ENCODE measurements around the gene PDE2A.

Gene PDE2A

DNA sequence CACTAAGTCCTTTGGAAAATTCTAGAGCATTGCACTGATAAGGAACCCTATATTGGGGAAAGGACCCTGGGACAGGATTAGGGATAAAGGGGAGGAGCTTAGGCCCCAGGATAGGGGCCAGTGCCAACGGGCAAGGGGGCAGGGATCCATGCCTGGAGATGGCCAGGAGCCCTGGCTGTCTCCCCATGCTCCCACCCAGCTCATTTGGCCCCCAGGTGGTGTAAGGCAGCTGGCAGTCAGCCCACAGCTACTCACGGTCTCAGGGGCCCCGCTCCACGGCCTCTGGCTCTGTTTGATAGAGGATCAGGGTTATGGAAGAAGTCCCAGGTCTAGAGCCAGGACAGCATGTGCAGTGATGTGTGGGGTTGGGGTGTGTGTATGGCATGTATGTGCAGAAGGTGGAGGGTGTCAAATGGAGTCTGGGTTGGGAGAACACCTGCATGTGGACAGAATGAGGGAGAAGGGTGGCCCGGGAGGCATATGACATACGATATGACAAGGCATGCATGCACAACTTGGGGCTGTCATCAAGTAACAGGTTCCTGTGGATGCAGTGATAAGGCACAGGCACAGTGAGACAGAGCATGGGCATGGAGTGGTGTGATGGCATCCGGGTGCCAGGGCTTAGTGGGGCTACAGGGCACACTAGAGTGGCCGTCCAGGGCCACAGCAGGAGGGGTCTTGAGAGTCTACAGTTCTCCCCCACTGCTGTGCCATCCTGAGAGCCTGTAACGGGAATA is 18.4 kb upstream of the PDE2A start:
- Mint-ChIP-seq H3K9me3 (no peaks in the 10 kb centered on the region), H3K27me3 (ENCODE audit: low read depth) (no peaks in the 10 kb centered on the region), H3K27ac (no peak overlapping the region), H3K36me3 (ENCODE audit: low read depth) (peaks cover 51% of the 10 kb centered on the region), H3K4me3 (no peak overlapping the region), H3K4me1 (peaks cover 4% of the 10 kb centered on the region)
- TF ChIP-seq, protein P1, sequence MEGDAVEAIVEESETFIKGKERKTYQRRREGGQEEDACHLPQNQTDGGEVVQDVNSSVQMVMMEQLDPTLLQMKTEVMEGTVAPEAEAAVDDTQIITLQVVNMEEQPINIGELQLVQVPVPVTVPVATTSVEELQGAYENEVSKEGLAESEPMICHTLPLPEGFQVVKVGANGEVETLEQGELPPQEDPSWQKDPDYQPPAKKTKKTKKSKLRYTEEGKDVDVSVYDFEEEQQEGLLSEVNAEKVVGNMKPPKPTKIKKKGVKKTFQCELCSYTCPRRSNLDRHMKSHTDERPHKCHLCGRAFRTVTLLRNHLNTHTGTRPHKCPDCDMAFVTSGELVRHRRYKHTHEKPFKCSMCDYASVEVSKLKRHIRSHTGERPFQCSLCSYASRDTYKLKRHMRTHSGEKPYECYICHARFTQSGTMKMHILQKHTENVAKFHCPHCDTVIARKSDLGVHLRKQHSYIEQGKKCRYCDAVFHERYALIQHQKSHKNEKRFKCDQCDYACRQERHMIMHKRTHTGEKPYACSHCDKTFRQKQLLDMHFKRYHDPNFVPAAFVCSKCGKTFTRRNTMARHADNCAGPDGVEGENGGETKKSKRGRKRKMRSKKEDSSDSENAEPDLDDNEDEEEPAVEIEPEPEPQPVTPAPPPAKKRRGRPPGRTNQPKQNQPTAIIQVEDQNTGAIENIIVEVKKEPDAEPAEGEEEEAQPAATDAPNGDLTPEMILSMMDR (IDR thresholded peaks at IDR 0.05; ENCODE audit: unreplicated experiment in 3 of 3), result no peak

DNA sequence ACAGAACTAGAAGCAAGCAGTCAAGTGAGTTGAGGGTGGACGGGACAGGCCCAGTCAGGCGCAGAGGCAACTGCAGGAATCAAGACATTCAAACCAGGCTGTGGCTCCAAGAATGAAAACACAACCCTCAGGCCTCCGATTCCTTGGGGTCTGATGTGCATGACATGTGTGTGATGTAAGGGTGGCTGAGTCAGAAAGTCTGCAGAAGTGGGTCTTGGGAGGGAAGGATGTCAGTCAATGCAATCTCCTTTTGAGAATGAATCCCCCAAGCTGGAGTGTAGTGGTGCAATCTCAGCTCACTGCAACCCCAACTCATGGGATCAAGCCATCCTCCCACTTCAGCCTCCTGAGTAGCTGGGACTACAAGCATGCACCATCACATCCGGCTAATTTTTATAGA is 15.9 kb upstream of the PDE2A start:
- no peaks in the 10 kb centered on the region for H3K27me3 Mint-ChIP-seq (ENCODE audit: low read depth)

DNA sequence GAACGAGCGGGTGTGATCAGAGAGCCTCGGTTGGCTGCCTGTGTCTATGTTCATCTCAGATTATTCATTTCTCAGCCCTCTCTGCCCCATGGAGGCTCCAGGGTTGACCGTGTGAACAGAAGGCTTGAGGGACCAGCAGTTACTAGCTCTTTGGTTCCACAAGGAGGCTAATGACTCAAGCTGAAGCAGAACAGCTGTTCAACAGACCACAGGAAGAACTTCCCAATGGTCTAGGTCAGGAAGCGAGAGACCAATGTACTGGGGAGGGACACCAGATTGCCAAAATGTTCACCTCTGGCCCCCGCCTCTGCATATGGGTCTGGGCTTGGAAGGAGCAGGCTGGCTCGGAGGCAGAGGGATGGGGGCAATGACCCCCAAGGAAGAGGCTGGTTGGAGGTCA is 14.7 kb upstream of the PDE2A start:
- Mint-ChIP-seq H3K36me3 (ENCODE audit: low read depth) (peaks cover 43% of the 10 kb centered on the region), H3K4me3 (no peak overlapping the region), H3K27ac (no peak overlapping the region), H3K9me3 (no peaks in the 10 kb centered on the region), H3K27me3 (ENCODE audit: low read depth) (no peaks in the 10 kb centered on the region), H3K4me1 (peaks cover 17% of the 10 kb centered on the region)
- TF ChIP-seq, protein P1 (IDR thresholded peaks at IDR 0.05; ENCODE audit: unreplicated experiment in 3 of 3), result no peak

More for the DNA sequence above, 15.9 kb upstream of the PDE2A start:
- Mint-ChIP-seq H3K4me3 (no peak overlapping the region), H3K27ac (peak overlapping the region in 1 of 3 experiments; percentile 5), H3K36me3 (ENCODE audit: low read depth) (peaks cover 52% of the 10 kb centered on the region), H3K4me1 (peaks cover 17% of the 10 kb centered on the region), H3K9me3 (no peaks in the 10 kb centered on the region)
- TF ChIP-seq, protein P1 (IDR thresholded peaks at IDR 0.05; ENCODE audit: unreplicated experiment in 3 of 3), result no peak

DNA sequence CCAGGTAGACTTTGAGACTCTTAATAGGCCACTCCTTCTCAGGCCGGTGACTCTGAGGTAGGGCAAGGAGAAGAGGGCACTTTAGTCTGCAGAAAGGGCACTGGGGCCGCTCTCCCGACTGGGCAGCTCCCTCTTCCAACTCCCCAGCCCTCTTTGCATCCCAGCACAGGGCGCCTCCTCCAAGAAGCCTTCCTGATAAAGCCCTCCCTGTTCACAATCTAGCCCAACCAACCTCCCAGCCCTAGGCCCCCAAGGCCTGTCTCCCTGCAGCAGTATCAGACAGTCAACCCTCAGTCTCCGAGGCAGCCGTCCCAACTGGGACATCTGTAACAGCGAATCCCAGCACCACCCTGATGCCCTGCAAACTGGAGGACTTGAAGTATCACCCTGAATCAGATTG is 14.3 kb upstream of the PDE2A start:
- peaks cover 17% of the 10 kb centered on the region for H3K4me1 Mint-ChIP-seq
- H3K4me3 Mint-ChIP-seq, result no peak overlapping the region
- H3K27me3 Mint-ChIP-seq (ENCODE audit: low read depth), result no peaks in the 10 kb centered on the region
- H3K27ac Mint-ChIP-seq, result no peak overlapping the region
- peaks cover 39% of the 10 kb centered on the region for H3K36me3 Mint-ChIP-seq (ENCODE audit: low read depth)
- no peaks in the 10 kb centered on the region for H3K9me3 Mint-ChIP-seq
- TF ChIP-seq, protein P1 (IDR thresholded peaks at IDR 0.05; ENCODE audit: unreplicated experiment in 3 of 3), result no peak

DNA sequence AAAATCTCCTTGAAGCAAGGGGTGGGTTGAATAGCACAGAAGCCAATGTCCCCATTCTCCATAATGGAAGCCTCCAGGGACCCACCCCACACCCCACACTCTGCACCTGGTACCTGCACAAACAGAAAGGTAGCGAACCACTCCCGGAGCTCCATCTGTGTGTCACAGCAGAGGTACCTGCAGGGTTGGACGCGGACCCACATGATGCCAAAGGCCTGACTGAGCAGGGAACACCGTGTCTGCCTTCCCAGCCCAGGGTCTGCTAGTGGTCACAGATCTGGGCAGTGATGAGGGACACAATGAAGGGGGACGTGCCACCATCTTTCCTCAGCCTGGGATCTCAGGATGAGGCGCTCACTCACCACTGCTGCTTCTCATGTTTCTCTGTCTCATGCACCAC is 13.1 kb upstream of the PDE2A start:
- H3K36me3 Mint-ChIP-seq (ENCODE audit: low read depth), result peaks cover 34% of the 10 kb centered on the region
- TF ChIP-seq, protein P1 (IDR thresholded peaks at IDR 0.05; ENCODE audit: unreplicated experiment in 3 of 3), result no peak
- H3K27me3 Mint-ChIP-seq (ENCODE audit: low read depth), result peaks cover 3% of the 10 kb centered on the region
- peaks cover 17% of the 10 kb centered on the region for H3K4me1 Mint-ChIP-seq
- H3K4me3 Mint-ChIP-seq, result no peak overlapping the region
- H3K9me3 Mint-ChIP-seq, result no peaks in the 10 kb centered on the region
- peak overlapping the region in 1 of 3 experiments; percentile 80 for H3K27ac Mint-ChIP-seq

DNA sequence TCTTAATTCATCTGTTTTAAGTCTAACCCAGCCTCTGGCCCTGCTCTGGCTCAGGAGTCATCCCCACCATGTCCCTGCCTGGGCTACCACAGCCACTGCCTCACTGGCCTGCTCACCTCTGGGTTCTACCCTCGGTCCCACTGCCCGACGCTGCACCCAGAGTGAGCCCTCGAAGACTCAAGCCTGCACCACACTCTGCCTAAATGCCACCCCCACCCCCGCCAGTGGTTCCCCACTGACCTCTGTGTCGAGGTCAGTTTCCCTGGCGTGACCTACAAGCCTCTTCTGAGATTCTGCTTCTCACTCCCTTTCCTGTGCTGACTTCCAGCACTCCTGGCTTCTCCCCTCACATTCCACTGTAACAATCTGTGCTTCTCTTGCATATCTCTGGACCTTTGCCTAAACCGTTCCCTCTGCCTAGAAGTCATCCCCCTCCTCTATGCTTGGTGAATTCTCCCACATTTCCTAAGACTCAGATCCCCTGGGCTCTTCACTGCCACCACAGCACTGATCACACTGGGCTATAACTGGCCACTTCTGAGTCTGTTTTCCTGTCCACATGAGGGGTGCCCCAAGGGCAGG is 12.5 kb upstream of the PDE2A start:
- peaks cover 3% of the 10 kb centered on the region for H3K27me3 Mint-ChIP-seq (ENCODE audit: low read depth)
- H3K9me3 Mint-ChIP-seq, result no peaks in the 10 kb centered on the region
- peaks cover 17% of the 10 kb centered on the region for H3K4me1 Mint-ChIP-seq
- H3K27ac Mint-ChIP-seq, result peak overlapping the region; percentile 9 to 80 (median 77)
- TF ChIP-seq, protein P1 (IDR thresholded peaks at IDR 0.05; ENCODE audit: unreplicated experiment in 3 of 3), result no peak
- peaks cover 30% of the 10 kb centered on the region for H3K36me3 Mint-ChIP-seq (ENCODE audit: low read depth)
- no peak overlapping the region for H3K4me3 Mint-ChIP-seq
